ENCODE results near the gene ZCCHC14. TPM values are rescaled to one million over a fixed set of nuclear protein-coding genes. Genes with fewer than 3 reads are reported as not detected.

ZCCHC14 gene
- total RNA-seq, 1 experiment from 2014 or later, result 28.2 TPM

- POLR2A ChIA-PET, result interaction anchor here (0.7 kb wide), 1 partner anchor 30 kb away, joined by 3 read pairs; no protein-coding TSS in a partner anchor
- no peak for TF ChIP-seq CTCF (IDR thresholded peaks at IDR 0.05; ENCODE audit: unreplicated experiment)
- H3K27ac Mint-ChIP-seq (ENCODE audit: low read depth, unreplicated experiment), result peak overlapping the region; percentile 13
- H3K9me3 Mint-ChIP-seq (ENCODE audit: unreplicated experiment), result no peaks in the 10 kb centered on the region
- CTCF ChIA-PET, result interaction anchor here (0.7 to 1.4 kb wide), 3 partner anchors 10 to 46 kb away, joined by 3 to 5 read pairs (median 3); no protein-coding TSS in a partner anchor
- H3K27me3 Mint-ChIP-seq (ENCODE audit: insufficient read depth, unreplicated experiment), result no peaks in the 10 kb centered on the region
- no peak overlapping the region for H3K4me3 Mint-ChIP-seq (ENCODE audit: unreplicated experiment)
- no TSS peak for BruUV-seq (replicated peaks)
- no peak for DNase-seq (ENCODE audit: unreplicated experiment)
- H3K36me3 Mint-ChIP-seq (ENCODE audit: insufficient read depth, unreplicated experiment), result peaks cover 22% of the 10 kb centered on the region
- intact Hi-C loops (cut with micrococcal nuclease), result no loop called here
- H3K4me1 Mint-ChIP-seq (ENCODE audit: insufficient read depth, unreplicated experiment), result peaks cover 15% of the 10 kb centered on the region
Observed at GRCh38 chr16:87371261-87371866, 121.5 kb downstream of the ZCCHC14 start.

- no TSS peak for BruUV-seq (replicated peaks)
- Mint-ChIP-seq H3K27me3 (ENCODE audit: insufficient read depth, unreplicated experiment) (no peaks in the 10 kb centered on the region), H3K36me3 (ENCODE audit: insufficient read depth, unreplicated experiment) (peaks cover 28% of the 10 kb centered on the region), H3K4me1 (ENCODE audit: insufficient read depth, unreplicated experiment) (peaks cover 9% of the 10 kb centered on the region), H3K27ac (ENCODE audit: low read depth, unreplicated experiment) (no peak overlapping the region), H3K4me3 (ENCODE audit: unreplicated experiment) (no peak overlapping the region), H3K9me3 (ENCODE audit: unreplicated experiment) (no peaks in the 10 kb centered on the region)
- CTCF ChIA-PET, result interaction anchor here (0.5 kb wide), 1 partner anchor 943 kb away, joined by 4 read pairs; no protein-coding TSS in a partner anchor
- no peak for DNase-seq (ENCODE audit: unreplicated experiment)
- TF ChIP-seq CTCF (IDR thresholded peaks at IDR 0.05; ENCODE audit: unreplicated experiment), result no peak
- POLR2A ChIA-PET, result interaction anchor here (0.7 kb wide), 1 partner anchor 14 kb away, joined by 3 read pairs; no protein-coding TSS in a partner anchor
- intact Hi-C loops (cut with micrococcal nuclease), result no loop called here
Observed at GRCh38 chr16:87369796-87370719, 122.8 kb downstream of the ZCCHC14 start.

- ChIA-PET POLR2A (interaction anchor here (0.7 kb wide), 1 partner anchor 13 kb away, joined by 3 read pairs; no protein-coding TSS in a partner anchor), CTCF (no interaction called here)
- peaks cover 9% of the 10 kb centered on the region for H3K4me1 Mint-ChIP-seq (ENCODE audit: insufficient read depth, unreplicated experiment)
- DNase-seq (ENCODE audit: unreplicated experiment), result no peak
- no peak for TF ChIP-seq CTCF (IDR thresholded peaks at IDR 0.05; ENCODE audit: unreplicated experiment)
- peaks cover 28% of the 10 kb centered on the region for H3K36me3 Mint-ChIP-seq (ENCODE audit: insufficient read depth, unreplicated experiment)
- no peak overlapping the region for H3K4me3 Mint-ChIP-seq (ENCODE audit: unreplicated experiment)
- intact Hi-C loops (cut with micrococcal nuclease), result no loop called here
- BruUV-seq (replicated peaks), result no TSS peak
- H3K27me3 Mint-ChIP-seq (ENCODE audit: insufficient read depth, unreplicated experiment), result no peaks in the 10 kb centered on the region
- H3K9me3 Mint-ChIP-seq (ENCODE audit: unreplicated experiment), result no peaks in the 10 kb centered on the region
- H3K27ac Mint-ChIP-seq (ENCODE audit: low read depth, unreplicated experiment), result no peak overlapping the region
Observed at GRCh38 chr16:87369117-87369765, 123.6 kb downstream of the ZCCHC14 start.
